ENCODE measurements around the gene FBXO33. TPM values are rescaled to one million over a fixed set of nuclear protein-coding genes. Genes with fewer than 3 reads are reported as not detected.

Gene FBXO33
- total RNA-seq, 2 donors from 2014 or later, result 16.3 to 17.9 TPM

DNA sequence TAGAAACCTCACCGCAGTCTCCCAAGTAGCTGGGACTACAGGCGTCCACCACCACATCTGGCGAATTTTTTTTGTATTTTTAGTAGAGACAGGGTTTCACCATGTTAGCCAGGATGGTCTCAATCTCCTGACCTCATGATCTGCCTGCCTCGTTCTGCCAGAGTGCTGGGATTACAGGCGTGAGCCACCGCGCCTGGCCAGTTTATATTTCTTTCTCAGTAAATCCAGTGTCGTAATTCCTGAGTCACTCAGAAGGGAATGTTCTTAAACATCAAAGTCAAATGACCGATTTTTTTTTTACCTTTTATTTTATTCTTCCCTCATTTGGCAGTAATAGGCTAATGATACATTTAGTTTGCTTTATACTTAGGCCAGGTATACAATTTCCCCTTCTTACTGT lies 80.5 kb downstream of the FBXO33 start:
- no peaks in the 10 kb centered on the region for H3K9me3 Mint-ChIP-seq
- no peaks in the 10 kb centered on the region for H3K27me3 Mint-ChIP-seq
- H3K4me1 Mint-ChIP-seq (ENCODE audit: low read depth in 2 of 2), result peaks cover 11% of the 10 kb centered on the region in 2 donors
- DNase-seq (ENCODE audit: low spot score) (no peak), ATAC-seq (no peak)
- no peak overlapping the region for H3K4me3 Mint-ChIP-seq
- peaks cover 20% of the 10 kb centered on the region for H3K36me3 Mint-ChIP-seq
- no peak overlapping the region for H3K27ac Mint-ChIP-seq

DNA sequence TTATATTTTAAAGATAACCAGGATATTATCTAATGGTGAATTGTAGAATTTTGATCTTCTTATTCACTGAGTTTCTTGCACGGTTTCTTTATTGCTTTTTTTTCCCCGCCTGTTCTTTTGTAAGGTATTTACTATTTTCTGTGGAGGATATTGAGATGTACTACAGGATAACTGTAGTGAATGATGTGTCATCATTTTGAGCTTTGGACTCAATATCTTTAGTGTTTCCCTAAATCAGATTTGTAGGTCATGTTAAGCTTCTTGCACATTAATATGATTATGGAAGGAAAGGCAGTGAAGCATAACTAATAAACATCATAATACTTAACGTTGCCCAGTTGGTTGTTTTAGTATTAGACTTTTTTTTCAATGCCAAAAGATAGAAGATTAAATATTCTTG lies 81.4 kb downstream of the FBXO33 start:
- Mint-ChIP-seq H3K4me1 (ENCODE audit: low read depth in 2 of 2) (peaks cover 5 to 6% of the 10 kb centered on the region in 2 donors), H3K36me3 (peaks cover 20% of the 10 kb centered on the region), H3K27ac (no peak overlapping the region), H3K9me3 (no peaks in the 10 kb centered on the region), H3K27me3 (no peaks in the 10 kb centered on the region), H3K4me3 (no peak overlapping the region)
- ATAC-seq (no peak), DNase-seq (ENCODE audit: low spot score) (no peak)

Other genes with a start within 250 kb of the FBXO33 start
- 10 to 100 TPM; 26.1 to 26.9 TPM for gene MIA2, start 198.5 kb downstream of the FBXO33 start, total RNA-seq

All from natural killer cell treated with Interleukin-12 subunit alpha and Interleukin-12 subunit beta and Interleukin-15 and Interleukin-18, amount 100 ng/mL, for 72 hours (primary cell).